MM.1S (cell line): ENCODE results near the gene IFITM1.

Experiments
- EZH2phosphoT487 ChIP-seq: fragments of 300-600 bp; sonication (generic); IDR thresholded peaks from 2 replicates; pipeline ENCODE4 v1.6.1; 2018; ENCODE audit warnings: antibody characterized with exemption, low read length
- TF ChIP-seq, protein P1 (sequence below): fragments of 300-600 bp; sonication (generic); IDR thresholded peaks from 2 replicates; pipeline ENCODE4 v1.5.1; 2016; ENCODE audit warnings: antibody characterized with exemption, low read length, mixed read lengths

DNA sequence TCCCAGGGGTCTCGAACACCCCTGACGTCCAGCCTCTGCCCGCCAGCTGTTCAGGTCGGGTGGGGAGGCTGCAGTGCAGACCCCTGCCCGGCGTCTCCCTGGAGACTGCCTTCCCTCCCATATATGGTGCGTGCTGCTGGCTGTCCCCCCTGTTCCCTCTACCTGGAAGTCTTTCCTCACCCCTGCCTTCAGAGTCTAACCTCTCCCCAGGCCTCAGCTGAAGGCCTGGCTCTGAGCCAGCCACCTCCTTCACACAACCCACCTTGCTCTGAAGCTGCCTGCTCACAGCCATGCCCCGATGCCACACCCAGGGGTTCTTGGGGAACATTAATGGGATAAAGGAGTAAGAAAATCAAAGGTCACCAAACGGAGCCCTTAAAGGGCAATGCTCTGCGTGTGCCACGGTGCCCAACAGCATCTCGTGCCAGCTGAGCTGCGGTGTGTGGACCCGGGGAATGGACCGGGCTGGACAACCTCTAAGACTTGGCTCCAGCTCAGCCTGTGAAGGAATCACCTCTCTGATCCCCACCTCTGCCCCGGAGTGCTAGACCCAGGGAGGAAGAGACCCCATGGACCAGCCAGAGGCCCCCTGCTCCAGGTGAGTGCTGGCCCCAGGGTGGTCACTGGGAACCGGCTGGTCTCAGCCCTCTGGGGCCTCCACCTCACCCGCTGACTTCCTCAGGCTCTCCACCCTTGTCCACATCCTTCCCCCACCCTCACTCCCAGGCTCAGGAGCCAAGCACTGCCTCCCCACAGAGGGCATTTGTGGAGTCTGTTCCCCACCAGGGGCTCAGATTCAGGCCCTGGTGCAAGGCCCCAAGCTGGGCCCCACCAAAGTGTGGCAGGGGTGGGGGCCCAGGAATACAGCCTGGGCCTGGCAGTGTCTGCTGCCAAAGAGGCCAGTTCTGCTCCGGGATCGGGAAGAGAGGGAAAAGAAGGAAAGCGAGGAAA is 35.6 kb upstream of the IFITM1 start, which contains the start of gene NLRP6:
- TF ChIP-seq EZH2phosphoT487: no peak
- TF ChIP-seq, protein P1, sequence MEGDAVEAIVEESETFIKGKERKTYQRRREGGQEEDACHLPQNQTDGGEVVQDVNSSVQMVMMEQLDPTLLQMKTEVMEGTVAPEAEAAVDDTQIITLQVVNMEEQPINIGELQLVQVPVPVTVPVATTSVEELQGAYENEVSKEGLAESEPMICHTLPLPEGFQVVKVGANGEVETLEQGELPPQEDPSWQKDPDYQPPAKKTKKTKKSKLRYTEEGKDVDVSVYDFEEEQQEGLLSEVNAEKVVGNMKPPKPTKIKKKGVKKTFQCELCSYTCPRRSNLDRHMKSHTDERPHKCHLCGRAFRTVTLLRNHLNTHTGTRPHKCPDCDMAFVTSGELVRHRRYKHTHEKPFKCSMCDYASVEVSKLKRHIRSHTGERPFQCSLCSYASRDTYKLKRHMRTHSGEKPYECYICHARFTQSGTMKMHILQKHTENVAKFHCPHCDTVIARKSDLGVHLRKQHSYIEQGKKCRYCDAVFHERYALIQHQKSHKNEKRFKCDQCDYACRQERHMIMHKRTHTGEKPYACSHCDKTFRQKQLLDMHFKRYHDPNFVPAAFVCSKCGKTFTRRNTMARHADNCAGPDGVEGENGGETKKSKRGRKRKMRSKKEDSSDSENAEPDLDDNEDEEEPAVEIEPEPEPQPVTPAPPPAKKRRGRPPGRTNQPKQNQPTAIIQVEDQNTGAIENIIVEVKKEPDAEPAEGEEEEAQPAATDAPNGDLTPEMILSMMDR: no peak
